ENCODE measurements around the gene USH2A. TPM values are rescaled to one million over a fixed set of nuclear protein-coding genes. Genes with fewer than 3 reads are reported as not detected.

USH2A gene
- total and polyA plus RNA-seq, 12 donors: 0.03 to 1.9 (median 0.16) TPM; not detected in 3

GRCh38 chr1:216111842-216112241 lies 311.4 kb downstream of the USH2A start:
- intact Hi-C loops (cut with DNase I): no loop called here
- Histone ChIP-seq H3K27me3 (no peaks in the 10 kb centered on the region), H3K4me3 (no peak overlapping the region), H3K27ac (no peak overlapping the region), H3K4me1 (replicated peaks in 1 of 2) (no peaks in the 10 kb centered on the region), H3K9me3 (replicated peaks in 1 of 3) (no peaks in the 10 kb centered on the region), H3K36me3 (replicated peaks in 1 of 2) (no peaks in the 10 kb centered on the region)
- WGBS, 4 donors: 44 to 61% (median 46%) methylated on average over 2 of the region's 2 CpGs
- TF ChIP-seq POLR2A (IDR thresholded peaks at IDR 0.05) (no peak), CTCF (IDR thresholded peaks at IDR 0.05) (peak in 2 of 6 experiments; percentile 4 to 19)
- no peak for DNase-seq

GRCh38 chr1:216095400-216095799 lies 327.8 kb downstream of the USH2A start:
- Histone ChIP-seq H3K36me3 (replicated peaks in 1 of 2) (no peaks in the 10 kb centered on the region), H3K4me3 (no peak overlapping the region), H3K4me1 (replicated peaks in 1 of 2) (no peaks in the 10 kb centered on the region), H3K27me3 (no peaks in the 10 kb centered on the region), H3K9me3 (replicated peaks in 1 of 3) (no peaks in the 10 kb centered on the region), H3K27ac (no peak overlapping the region)
- intact Hi-C loops (cut with DNase I): no loop called here
- WGBS, 4 donors: 71 to 77% (median 74%) methylated on average over 2 to 4 of the region's 4 CpGs
- no peak for DNase-seq
- TF ChIP-seq POLR2A (IDR thresholded peaks at IDR 0.05): no peak
- no peak for TF ChIP-seq CTCF (IDR thresholded peaks at IDR 0.05)

GRCh38 chr1:216090556-216090955 lies 332.7 kb downstream of the USH2A start:
- no peaks in the 10 kb centered on the region for H3K27me3 ChIP-seq
- H3K36me3 ChIP-seq (replicated peaks in 1 of 2): no peaks in the 10 kb centered on the region
- 79 to 87% (median 82%) methylated on average over 6 of the region's 6 CpGs for WGBS, 4 donors
- H3K9me3 ChIP-seq (replicated peaks in 1 of 3): no peaks in the 10 kb centered on the region
- intact Hi-C loops (cut with DNase I): no loop called here
- DNase-seq: no peak
- TF ChIP-seq POLR2A (IDR thresholded peaks at IDR 0.05) (no peak), CTCF (IDR thresholded peaks at IDR 0.05) (no peak)
- no peak overlapping the region for H3K27ac ChIP-seq
- H3K4me3 ChIP-seq: no peak overlapping the region
- no peaks in the 10 kb centered on the region for H3K4me1 ChIP-seq (replicated peaks in 1 of 2)

- WGBS, 4 donors: 73 to 80% (median 77%) methylated on average over 3 of the region's 3 CpGs
These were observed 336.6 kb downstream of the USH2A start for GRCh38 chr1:216086678-216087077.

More at GRCh38 chr1:216086678-216087077, 336.6 kb downstream of the USH2A start:
- Histone ChIP-seq H3K4me3 (no peak overlapping the region), H3K27me3 (no peaks in the 10 kb centered on the region), H3K36me3 (replicated peaks in 1 of 2) (no peaks in the 10 kb centered on the region), H3K27ac (no peak overlapping the region), H3K4me1 (replicated peaks in 1 of 2) (no peaks in the 10 kb centered on the region), H3K9me3 (replicated peaks in 1 of 3) (no peaks in the 10 kb centered on the region)
- intact Hi-C loops (cut with DNase I): no loop called here
- no peak for DNase-seq
- TF ChIP-seq CTCF (IDR thresholded peaks at IDR 0.05) (no peak), POLR2A (IDR thresholded peaks at IDR 0.05) (no peak)

All from adrenal gland (tissue), 12 donors.